Glutamatergic neuron (in vitro differentiated cells): Measurements from ENCODE around the gene USE1. TPM values are rescaled to one million over a fixed set of nuclear protein-coding genes. Genes with fewer than 3 reads are reported as not detected.

ENCODE experiments used
- DNase-seq: peaks from one replicate; pipeline ENCODE4 v3.0.0; 2022
- H3K27ac Mint-ChIP-seq: one replicate; pipeline ENCODE4 v1.8.0; 2020; ENCODE audit warnings: mild to moderate bottlenecking, mixed read lengths, inconsistent platforms; ENCODE audit not compliant: unreplicated experiment
- H3K27me3 Mint-ChIP-seq: one replicate; pipeline ENCODE4 v1.8.0; 2020; ENCODE audit warnings: mild to moderate bottlenecking, moderate library complexity, mixed read lengths, inconsistent platforms; ENCODE audit not compliant: unreplicated experiment
- H3K36me3 Mint-ChIP-seq: one replicate; pipeline ENCODE4 v1.8.0; 2020; ENCODE audit warnings: mild to moderate bottlenecking, mixed read lengths, inconsistent platforms; ENCODE audit not compliant: unreplicated experiment
- H3K4me1 Mint-ChIP-seq: one replicate; pipeline ENCODE4 v1.8.0; 2020; ENCODE audit warnings: mild to moderate bottlenecking, low read depth, mixed read lengths, inconsistent platforms; ENCODE audit not compliant: unreplicated experiment
- H3K4me3 Mint-ChIP-seq: one replicate; pipeline ENCODE4 v1.8.0; 2020; ENCODE audit warnings: mild to moderate bottlenecking, mixed read lengths, inconsistent platforms; ENCODE audit not compliant: unreplicated experiment
- H3K9me3 Mint-ChIP-seq: one replicate; pipeline ENCODE4 v1.8.0; 2020; ENCODE audit warnings: mild to moderate bottlenecking, moderate library complexity, mixed read lengths, inconsistent platforms; ENCODE audit not compliant: unreplicated experiment
- total RNA-seq: library from RNA; stranded (reverse); fragmentation: NEBNext Ultra II Directional; extraction: Animal tissue kit (Norgen Biotek cat#: 25700); gene quantifications from one replicate; pipeline ENCODE4 v1.2.1, GENCODE V29; 2021; ENCODE audit not compliant: unreplicated experiment
- TF ChIP-seq, protein P1 (sequence below): fragments of 200-600 bp; sonication (generic); IDR thresholded peaks from one replicate; pipeline ENCODE4 v1.5.0; 2021; ENCODE audit not compliant: partially characterized antibody, unreplicated experiment

Gene USE1
- total RNA-seq, 1 donor from 2014 or later: 14.9 TPM

DNA sequence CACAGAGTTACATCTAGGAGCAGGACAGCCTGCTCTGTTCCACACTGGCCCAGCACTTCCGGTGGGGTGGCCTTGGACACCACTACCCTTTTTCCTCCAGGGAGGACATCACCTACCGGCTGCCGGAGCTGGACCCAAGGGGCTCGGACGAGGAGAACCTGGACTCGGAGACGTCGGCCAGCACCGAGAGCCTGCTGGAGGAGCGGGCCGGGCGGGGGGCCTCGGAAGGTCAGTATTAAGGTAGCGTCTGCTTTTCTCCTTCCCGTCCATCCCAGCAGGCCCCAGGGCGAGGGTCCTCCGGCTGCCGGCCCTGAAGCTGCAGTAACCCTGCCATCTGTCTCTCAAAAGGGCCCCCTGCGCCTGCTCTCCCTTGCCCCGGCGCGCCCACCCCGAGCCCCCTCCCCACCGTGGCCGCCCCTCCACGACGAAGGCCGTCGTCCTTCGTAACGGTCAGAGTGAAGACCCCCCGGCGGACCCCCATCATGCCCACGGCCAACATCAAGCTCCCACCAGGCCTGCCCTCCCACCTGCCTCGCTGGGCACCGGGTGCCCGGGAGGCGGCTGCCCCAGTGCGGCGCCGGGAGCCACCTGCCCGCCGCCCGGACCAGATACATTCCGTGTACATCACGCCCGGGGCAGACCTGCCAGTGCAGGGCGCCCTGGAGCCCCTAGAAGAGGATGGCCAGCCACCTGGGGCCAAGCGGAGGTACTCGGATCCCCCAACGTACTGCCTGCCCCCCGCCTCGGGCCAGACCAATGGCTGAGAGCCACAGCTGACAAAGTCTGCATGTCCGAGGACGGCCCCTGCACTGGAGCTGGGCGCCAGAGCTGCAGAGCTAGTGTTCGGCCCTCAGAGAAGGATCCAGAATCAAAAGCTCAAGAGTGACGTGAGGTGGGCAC is 3.4 kb upstream of the USE1 start:
- Mint-ChIP-seq H3K4me1 (peaks cover 10% of the 10 kb centered on the region), H3K27me3 (peaks cover 7% of the 10 kb centered on the region), H3K36me3 (no peaks in the 10 kb centered on the region), H3K4me3 (no peak overlapping the region), H3K27ac (no peak overlapping the region), H3K9me3 (peaks cover 4% of the 10 kb centered on the region)
- no peak for DNase-seq
- TF ChIP-seq, protein P1, sequence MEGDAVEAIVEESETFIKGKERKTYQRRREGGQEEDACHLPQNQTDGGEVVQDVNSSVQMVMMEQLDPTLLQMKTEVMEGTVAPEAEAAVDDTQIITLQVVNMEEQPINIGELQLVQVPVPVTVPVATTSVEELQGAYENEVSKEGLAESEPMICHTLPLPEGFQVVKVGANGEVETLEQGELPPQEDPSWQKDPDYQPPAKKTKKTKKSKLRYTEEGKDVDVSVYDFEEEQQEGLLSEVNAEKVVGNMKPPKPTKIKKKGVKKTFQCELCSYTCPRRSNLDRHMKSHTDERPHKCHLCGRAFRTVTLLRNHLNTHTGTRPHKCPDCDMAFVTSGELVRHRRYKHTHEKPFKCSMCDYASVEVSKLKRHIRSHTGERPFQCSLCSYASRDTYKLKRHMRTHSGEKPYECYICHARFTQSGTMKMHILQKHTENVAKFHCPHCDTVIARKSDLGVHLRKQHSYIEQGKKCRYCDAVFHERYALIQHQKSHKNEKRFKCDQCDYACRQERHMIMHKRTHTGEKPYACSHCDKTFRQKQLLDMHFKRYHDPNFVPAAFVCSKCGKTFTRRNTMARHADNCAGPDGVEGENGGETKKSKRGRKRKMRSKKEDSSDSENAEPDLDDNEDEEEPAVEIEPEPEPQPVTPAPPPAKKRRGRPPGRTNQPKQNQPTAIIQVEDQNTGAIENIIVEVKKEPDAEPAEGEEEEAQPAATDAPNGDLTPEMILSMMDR: no peak

GRCh38 chr19:17213334-17213733 is 1.8 kb upstream of the USE1 start:
- TF ChIP-seq, protein P1: no peak
- Mint-ChIP-seq H3K4me3 (no peak overlapping the region), H3K4me1 (peaks cover 10% of the 10 kb centered on the region)

DNA sequence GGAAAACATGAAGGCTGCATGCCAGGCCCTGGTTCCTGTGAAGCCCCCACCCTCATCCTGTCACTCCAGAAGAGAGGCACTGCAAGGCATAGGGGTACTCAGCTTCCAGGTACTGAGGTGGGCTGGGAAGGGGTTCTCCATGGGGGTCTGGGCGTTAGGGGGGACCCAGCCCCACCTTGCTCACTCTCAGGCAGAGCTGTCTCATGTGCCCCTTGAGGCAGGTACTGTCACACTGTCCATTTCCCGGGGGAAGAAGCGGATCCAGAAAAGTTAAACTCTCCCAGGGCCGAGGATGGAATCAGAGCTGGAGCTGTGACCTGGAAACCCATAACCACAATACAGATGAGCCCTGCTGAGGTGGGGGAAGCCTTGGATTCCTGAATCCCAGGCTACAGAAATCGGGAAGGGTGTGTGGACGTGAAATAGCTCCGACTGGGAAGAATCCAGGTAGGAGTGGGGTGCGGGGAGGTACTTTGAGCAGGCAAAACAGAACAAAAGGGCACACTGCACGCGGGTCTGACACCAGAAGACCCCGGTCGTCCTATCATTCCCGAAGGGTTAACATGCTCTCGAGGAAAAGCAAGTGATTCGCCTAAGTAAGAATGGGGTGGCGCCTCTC is 540 bp upstream of the USE1 start:
- TF ChIP-seq, protein P1: no peak
- Mint-ChIP-seq H3K27me3 (peaks cover 6% of the 10 kb centered on the region), H3K9me3 (peaks cover 3% of the 10 kb centered on the region), H3K4me1 (peaks cover 8% of the 10 kb centered on the region), H3K4me3 (peak overlapping the region; percentile 91), H3K27ac (peak overlapping the region; percentile 97), H3K36me3 (no peaks in the 10 kb centered on the region)
- no peak for DNase-seq

More at GRCh38 chr19:17213334-17213733, 1.8 kb upstream of the USE1 start:
- Mint-ChIP-seq H3K36me3 (no peaks in the 10 kb centered on the region), H3K27me3 (peaks cover 3% of the 10 kb centered on the region), H3K27ac (no peak overlapping the region), H3K9me3 (peaks cover 4% of the 10 kb centered on the region)
- no peak for DNase-seq

GRCh38 chr19:17216058-17216670 is 1.0 kb downstream of the USE1 start:
- Mint-ChIP-seq H3K4me1 (peaks cover 5% of the 10 kb centered on the region), H3K27me3 (peaks cover 8% of the 10 kb centered on the region), H3K4me3 (peak overlapping the region; percentile 91), H3K9me3 (peaks cover 2% of the 10 kb centered on the region), H3K27ac (no peak overlapping the region), H3K36me3 (no peaks in the 10 kb centered on the region)
- TF ChIP-seq, protein P1: no peak
- DNase-seq: no peak
